Ovary (tissue), 9 donors: ENCODE results near the gene TMEM54. TPM values are rescaled to one million over a fixed set of nuclear protein-coding genes. Genes with fewer than 3 reads are reported as not detected.

Source experiments
- DNase-seq, 5 donors: peaks; one replicate each; pipeline ENCODE4 v3.0.0-alpha.2; 2019 to 2020
- H3K27ac ChIP-seq, 2 donors: fragments of 200-600 bp; one replicate each; pipeline versions ENCODE4 v1.5.1 to v1.8.0; 2019 to 2022
- H3K27me3 ChIP-seq: fragments of 200-600 bp; one replicate; pipeline ENCODE4 v1.8.0; 2022
- H3K36me3 ChIP-seq: fragments of 200-600 bp; sonication (generic); one replicate; pipeline ENCODE4 v1.5.1; 2019
- H3K4me1 ChIP-seq: one replicate; pipeline ENCODE4 v1.8.1; 2013; ENCODE audit warnings: mild to moderate bottlenecking, moderate library complexity; ENCODE audit not compliant: insufficient read depth
- H3K4me3 ChIP-seq: fragments of 200-600 bp; sonication (generic); one replicate; pipeline ENCODE4 v1.5.1; 2017
- H3K9me3 ChIP-seq, 2 donors: fragments of 200-600 bp in 1 of 2; sonication (generic) in 1 of 2; one replicate each; pipeline versions ENCODE4 v1.5.1 to v1.8.1; 2013 to 2019; ENCODE audit warnings: mild to moderate bottlenecking in 1 of 2, moderate library complexity in 1 of 2
- EP300 ChIP-seq: sonication (generic); formaldehyde crosslinking; IDR thresholded peaks from one replicate; pipeline ENCODE4 v1.6.1; 2017; ENCODE audit warnings: antibody characterized with exemption
- POLR2A ChIP-seq: fragments of 450-650 bp; IDR thresholded peaks from one replicate; pipeline ENCODE4 v1.6.1; 2017; ENCODE audit warnings: antibody characterized with exemption, mild to moderate bottlenecking, moderate library complexity
- WGBS, 3 donors: extraction: QIAGEN DNeasy Blood & Tissue Kit in 1 of 3; methylation state at CpG; one replicate each; pipeline versions ENCODE4 v1.1.5 to v1.1.7; 2013 to 2017; 5-methylcytosine and 5-hydroxymethylcytosine counted together
- intact Hi-C, 4 donors: fragments of 100-400 bp; cut with DNase I; formaldehyde crosslinking; loops; one replicate each; pipeline versions ENCODE4 v1.11.0 to v1.15.1; 2022 to 2023
- polyA plus RNA-seq, 2 donors: library from polyadenylated mRNA; stranded (reverse); fragments of 200-250 nt in 1 of 2; fragments of 350-450 nt in 1 of 2; fragmentation: Illumina TruSeq in 1 of 2; extraction: RNeasy Lipid Tissue Mini Kit (QIAGEN cat#74804) in 1 of 2; gene quantifications; one replicate each; pipeline ENCODE4 v1.2.3, GENCODE V29; 2013 to 2014
- total RNA-seq, 7 donors: library from RNA; depleted of rRNA in 2 of 7; stranded (reverse); fragments of >200 nt in 2 of 7; fragmentation: NEBNext Ultra II Directional in 3 of 7; extraction: Animal tissue kit (Norgen Biotek cat#: 25700) in 3 of 7; gene quantifications; one replicate each; pipeline versions ENCODE4 v1.1.0 to v1.2.4, GENCODE V29; 2016 to 2023
- TF ChIP-seq, protein P1 (sequence below), 3 donors: fragments of 450-650 bp in 2 of 3; fragments of 200-600 bp in 1 of 3; IDR thresholded peaks; one replicate each; pipeline versions ENCODE4 v1.5.1 to v1.8.0; 2016 to 2022; ENCODE audit warnings: antibody characterized with exemption in 3 of 3, mild to moderate bottlenecking in 1 of 3
- donor health status: DM: no; HTN: no; CAD: no; lungs with moderate emphysema.
- donor health status: DM: no; HTN: no; CAD: no.
- donor health status: Bipolar disorder and iron deficiency.
- donor health status: DM: yes; HTN: yes; CAD: no.
- donor health status: DM: no; HTN: no; CAD: no.
- donor health status: DM: yes; HTN: yes; CAD: no.

The TMEM54 gene
- total and polyA plus RNA-seq, 9 donors, result 0.85 to 64.0 (median 23.3) TPM

DNA sequence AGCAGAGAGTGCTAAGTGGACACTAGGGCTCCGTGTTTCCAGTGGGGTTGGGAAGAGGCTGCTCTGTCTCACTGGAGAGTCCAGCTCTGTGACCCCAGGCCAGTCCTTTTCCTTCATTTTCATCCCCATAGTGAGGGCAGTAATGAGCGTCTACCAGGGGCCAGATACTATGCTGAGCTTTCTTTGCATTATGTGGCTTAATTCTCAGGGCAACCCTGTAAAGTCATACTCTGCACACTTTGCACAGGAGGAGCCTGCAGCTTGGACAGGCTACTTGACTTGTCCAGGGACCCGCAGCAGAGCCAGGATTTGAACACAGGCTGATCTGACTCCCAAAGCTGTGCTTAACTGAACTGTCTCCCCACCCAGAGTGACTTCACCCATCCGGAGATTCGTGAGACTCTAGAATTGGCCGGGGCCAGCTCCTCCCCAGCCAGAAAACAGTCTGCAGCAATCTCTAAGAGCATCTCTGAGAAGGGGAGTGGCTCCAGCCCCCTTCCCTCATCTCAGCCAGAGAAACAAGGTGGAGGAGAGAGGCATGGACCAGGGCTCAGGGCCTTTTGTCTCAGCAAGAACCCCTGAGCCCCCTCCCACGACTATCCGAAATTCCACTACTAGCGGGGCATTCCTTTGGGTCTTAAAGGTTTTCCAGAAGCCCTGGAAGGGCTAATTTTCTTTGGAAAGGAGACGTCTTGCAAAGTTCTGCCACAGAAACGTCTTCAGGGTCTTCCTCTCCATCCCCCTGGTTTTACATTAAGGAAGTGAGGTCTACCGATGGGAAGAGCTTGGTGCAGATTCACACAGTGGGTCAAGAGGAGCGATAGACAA, 29.6 kb downstream of the TMEM54 start:
- Histone ChIP-seq H3K36me3 (no peaks in the 10 kb centered on the region), H3K27ac (peak overlapping the region in 1 of 2 donors; percentile 5), H3K4me1 (peaks cover 4% of the 10 kb centered on the region), H3K27me3 (no peaks in the 10 kb centered on the region), H3K4me3 (peak overlapping the region; percentile 37), H3K9me3 (no peaks in the 10 kb centered on the region)
- TF ChIP-seq POLR2A (no peak), EP300 (no peak)
- TF ChIP-seq, protein P1, sequence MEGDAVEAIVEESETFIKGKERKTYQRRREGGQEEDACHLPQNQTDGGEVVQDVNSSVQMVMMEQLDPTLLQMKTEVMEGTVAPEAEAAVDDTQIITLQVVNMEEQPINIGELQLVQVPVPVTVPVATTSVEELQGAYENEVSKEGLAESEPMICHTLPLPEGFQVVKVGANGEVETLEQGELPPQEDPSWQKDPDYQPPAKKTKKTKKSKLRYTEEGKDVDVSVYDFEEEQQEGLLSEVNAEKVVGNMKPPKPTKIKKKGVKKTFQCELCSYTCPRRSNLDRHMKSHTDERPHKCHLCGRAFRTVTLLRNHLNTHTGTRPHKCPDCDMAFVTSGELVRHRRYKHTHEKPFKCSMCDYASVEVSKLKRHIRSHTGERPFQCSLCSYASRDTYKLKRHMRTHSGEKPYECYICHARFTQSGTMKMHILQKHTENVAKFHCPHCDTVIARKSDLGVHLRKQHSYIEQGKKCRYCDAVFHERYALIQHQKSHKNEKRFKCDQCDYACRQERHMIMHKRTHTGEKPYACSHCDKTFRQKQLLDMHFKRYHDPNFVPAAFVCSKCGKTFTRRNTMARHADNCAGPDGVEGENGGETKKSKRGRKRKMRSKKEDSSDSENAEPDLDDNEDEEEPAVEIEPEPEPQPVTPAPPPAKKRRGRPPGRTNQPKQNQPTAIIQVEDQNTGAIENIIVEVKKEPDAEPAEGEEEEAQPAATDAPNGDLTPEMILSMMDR (IDR thresholded peaks at IDR 0.05), result no peak
- intact Hi-C loops, result loop anchor here in 1 of 4 donors (5.0 kb wide), 2 partner anchors 99 to 159 kb away; no protein-coding TSS in a partner anchor
- no peak for DNase-seq
- WGBS, 3 donors, result 44 to 55% (median 53%) methylated on average over 13 of the region's 13 CpGs

DNA sequence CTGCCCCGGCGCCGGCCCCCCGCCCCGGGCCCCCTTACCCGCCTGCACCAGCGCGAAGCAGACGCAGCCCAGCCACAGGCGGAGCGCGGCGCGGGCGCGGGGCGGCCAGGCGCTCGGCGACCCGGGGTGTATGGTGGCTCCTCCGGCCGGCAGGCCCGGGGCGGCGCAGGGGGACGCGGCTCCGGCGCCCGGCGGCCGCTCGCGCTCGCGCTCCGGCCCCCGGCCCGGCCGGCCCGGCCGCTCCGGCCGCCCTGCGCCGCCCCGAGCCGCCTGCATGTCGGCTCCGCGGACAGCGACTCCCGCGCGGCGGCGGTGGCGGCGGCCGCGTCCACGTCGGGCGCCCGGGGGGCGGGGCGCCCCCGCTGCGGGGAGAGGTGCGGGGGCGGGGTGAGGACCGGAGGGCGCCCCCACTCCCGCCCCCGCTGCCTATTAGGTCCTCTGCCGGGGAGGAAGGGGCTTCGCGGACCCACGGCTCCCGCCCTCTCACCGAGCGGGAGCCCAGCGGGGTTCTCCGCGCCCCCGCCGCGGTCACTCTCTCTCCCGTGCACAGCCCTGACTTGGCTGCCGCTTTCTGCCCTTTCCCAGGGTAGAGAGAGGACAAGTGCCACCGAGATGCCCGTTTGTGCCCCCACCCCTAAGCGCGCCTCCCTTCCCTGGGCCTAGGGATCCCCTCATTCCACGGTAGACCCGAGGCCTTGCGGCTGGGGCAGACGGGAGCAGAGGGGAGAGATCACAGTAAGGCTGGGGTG, 30.4 kb downstream of the TMEM54 start, which contains the start of gene FNDC5:
FNDC5 (minus strand) TSS at position 298 of the 749 bp plus-strand sequence.
- H3K4me1 ChIP-seq, result peaks cover 4% of the 10 kb centered on the region
- intact Hi-C loops, result loop anchor here in 1 of 4 donors (5.0 kb wide), 2 partner anchors 98 to 158 kb away; no protein-coding TSS in a partner anchor
- H3K4me3 ChIP-seq, result peak within 1 kb of the TSS; percentile 37
- DNase-seq, result peak; percentile 51 to 79 (median 56)
- H3K27ac ChIP-seq, result peak within 1 kb of the TSS in 1 of 2 donors; percentile 5
- 1 to 3% (median 2%) methylated on average over 29 to 89 of the region's 99 CpGs for WGBS, 3 donors
- TF ChIP-seq EP300 (no peak), POLR2A (no peak)
- TF ChIP-seq, protein P1 (IDR thresholded peaks at IDR 0.05), result no peak
- H3K9me3 ChIP-seq, result no peaks in the 10 kb centered on the region
- no peaks in the 10 kb centered on the region for H3K36me3 ChIP-seq
- H3K27me3 ChIP-seq, result no peaks in the 10 kb centered on the region

- Histone ChIP-seq H3K4me3 (peak overlapping the region; percentile 26), H3K9me3 (no peaks in the 10 kb centered on the region), H3K27me3 (no peaks in the 10 kb centered on the region), H3K27ac (no peak overlapping the region), H3K4me1 (peaks cover 4% of the 10 kb centered on the region), H3K36me3 (no peaks in the 10 kb centered on the region)
- 46 to 62% (median 54%) methylated on average over 15 to 16 of the region's 16 CpGs for WGBS, 3 donors
- TF ChIP-seq, protein P1 (IDR thresholded peaks at IDR 0.05), result no peak
- TF ChIP-seq EP300 (no peak), POLR2A (no peak)
- intact Hi-C loops, result loop anchor here in 1 of 4 donors (5.0 kb wide), 2 partner anchors 98 to 158 kb away; no protein-coding TSS in a partner anchor
- no peak for DNase-seq
Measured at GRCh38 chr1:32869923-32870614, 31.1 kb downstream of the TMEM54 start.
